Stimulated activated naive CD4-positive, alpha-beta T cell (primary cell): Measurements from ENCODE around the gene TOP3A.

Source experiments
- DNase-seq, 6 experiments: peaks; one replicate each; lab custom pipeline; 2025; lab: John Stamatoyannopoulos, UW

TOP3A gene

DNA sequence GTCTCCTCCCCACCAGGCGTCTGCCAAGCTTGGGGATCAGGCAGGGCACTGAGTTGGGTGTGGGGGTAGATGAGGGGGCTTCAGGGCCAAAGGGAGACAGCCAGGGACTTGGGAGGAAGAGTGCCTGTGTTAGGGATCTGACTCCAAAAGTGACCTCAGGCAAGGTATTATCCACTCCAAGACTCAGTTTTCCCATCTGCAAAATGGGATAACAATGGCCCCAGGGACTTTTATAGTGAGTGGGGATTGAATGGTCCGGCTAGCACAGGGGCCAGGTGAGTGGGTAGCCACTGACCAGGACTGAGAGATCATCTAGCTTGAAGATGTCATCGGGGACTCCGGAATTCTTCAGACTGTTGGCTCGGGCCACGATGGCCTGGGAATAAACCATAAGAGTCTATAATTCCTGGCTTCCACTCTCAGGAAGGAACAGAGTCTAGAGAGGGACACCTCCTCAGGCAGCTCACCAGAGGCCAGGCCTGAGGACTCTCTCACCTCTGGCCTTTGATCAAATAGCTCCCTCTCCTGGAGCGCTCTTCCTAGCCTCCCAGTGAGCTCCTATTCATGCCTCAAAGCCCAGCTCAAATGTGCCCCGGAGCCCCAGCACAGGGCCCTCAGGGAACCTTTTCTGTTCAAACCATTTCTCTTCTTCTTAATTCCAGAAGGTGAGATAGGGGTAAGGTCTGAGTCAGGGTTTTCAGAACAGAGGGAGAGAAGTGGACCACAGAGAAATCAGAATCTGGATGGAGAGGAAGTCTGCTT, 59.7 kb downstream of the TOP3A start:
- no peak for DNase-seq

DNA sequence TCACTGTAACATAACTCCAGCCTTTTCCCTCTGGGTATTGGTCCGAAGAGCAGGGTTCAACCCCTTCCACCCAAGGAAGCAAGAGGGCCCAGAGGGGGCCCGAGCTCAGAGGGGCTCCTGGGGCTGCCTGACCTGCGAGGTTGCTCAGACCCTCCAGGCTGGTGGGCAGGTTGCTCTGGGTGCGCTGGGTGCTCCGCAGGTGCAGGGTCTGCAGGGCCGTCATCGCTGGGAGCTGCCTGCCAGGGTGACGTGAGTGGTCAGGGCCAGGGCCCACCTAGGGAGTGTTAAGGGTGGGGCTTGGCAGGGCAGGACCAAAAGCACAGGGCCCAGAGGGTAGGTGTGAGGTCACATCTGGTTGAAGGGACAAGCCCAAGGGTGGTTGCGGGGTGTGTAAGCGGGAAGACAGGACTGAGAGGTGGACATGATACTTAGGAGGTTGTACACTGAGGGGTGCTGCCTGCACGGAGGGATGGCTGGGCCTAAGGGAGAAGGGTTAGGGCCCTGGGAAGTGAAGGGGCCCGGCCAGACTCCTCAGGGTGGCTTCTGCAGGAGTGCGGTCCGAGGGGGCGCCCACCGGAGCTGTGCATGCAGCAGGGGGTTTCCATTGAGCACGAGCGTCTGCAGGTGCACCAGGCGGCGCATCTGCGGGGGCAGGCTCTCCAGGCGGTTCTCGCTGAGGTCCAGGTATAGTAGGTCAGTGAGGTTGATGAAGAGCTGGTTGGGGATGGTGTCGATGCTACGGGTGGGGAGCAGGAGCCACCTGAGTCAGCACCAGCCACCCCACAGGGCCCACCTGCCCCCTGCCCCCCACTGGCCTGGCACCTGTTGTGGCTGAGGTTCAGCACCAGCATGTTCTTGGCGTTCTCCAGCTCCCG, 60.6 kb downstream of the TOP3A start:
- no peak for DNase-seq

DNA sequence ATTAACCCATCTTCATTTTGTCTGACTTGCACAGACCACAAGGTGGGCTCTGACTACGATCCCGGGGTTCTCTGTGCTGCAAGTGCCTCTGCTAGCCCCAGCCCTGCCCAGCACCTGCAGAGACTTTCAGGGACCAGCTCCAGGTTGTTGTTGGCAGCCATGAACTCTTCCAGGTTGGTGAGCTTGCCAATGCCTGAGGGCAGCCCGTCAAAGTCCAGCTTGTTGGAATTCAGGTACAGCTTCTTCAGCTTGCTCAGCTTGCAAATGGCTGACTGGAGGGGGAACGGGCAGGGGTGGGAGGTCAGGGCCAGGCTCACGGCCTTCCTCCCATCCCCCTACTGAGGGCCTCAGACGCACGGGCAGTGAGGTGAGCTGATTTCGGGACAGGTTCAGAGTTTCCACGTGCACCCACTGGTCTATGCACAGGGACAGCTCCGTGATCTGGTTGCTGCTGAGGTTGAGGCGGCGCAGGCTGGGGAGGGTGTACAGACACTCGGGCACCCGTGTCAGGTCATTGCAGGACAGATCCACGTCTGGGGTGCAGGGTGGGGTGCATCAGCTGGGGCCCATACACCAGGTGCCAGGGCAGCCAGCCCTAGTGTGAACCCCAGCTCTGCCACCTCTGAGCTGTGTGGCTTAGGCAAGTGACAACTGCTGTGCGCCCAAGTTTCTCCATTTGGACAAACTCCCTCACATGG, 61.5 kb downstream of the TOP3A start:
- no peak for DNase-seq

DNA sequence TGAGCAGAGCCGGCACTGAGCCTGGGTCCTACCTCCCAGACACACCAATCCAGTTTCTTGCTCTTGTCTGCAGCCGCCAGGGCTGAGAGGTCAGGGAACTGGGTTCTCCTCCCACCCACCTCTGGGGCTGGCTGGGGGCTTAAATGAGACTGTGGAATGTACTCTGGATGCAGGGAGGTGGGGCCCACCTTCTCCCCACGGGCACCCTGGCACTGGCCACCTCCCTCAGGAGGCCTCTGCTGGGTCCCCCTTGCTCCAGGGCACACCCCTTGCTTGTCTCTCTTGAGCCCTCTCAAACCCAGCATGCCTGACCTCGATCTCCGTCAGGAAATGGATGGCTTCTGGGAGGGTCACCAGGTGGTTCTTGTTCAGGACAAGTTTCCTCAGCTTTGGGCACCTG, 62.6 kb downstream of the TOP3A start:
- no peak for DNase-seq

DNA sequence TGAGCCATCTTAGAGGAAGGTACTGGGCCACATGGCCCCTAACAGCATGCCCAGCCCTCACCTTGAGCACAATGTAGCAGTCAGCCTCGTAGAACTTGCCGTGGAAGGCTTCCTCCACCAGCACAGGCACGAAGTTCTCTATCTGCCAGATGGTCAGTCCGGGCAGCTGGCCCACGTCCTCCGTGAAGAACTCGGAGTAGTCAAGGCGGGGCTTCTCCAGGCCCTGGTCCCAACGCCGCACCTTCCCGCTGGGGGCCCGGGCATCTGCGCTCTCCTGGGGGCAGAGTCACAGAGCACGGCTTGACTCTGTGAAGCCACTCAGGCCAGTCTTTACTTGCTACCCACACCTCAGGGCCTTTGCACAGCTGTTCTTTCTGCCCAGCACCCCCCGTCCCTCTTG, 63.6 kb downstream of the TOP3A start:
- no peak for DNase-seq

DNA sequence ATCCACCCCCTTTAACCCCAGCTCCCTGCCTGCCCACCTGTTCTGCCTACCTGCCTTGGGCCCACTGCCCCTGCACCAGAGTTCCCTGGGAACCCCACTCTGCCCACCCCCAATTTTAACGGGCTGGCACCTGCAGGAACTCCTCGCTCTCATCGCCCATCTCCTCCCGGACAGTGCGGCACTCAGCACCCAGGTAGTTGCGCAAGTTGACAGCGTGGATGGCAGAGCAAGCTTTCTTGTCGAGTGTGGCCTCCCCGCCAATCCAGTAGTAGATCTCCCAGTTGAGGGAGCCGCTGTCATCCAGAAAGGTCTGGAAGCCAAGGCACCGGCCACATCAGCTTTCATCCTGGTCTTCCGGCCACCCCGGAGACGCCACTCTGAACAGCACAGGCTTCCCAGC, 64.1 kb downstream of the TOP3A start:
- DNase-seq: no peak

DNA sequence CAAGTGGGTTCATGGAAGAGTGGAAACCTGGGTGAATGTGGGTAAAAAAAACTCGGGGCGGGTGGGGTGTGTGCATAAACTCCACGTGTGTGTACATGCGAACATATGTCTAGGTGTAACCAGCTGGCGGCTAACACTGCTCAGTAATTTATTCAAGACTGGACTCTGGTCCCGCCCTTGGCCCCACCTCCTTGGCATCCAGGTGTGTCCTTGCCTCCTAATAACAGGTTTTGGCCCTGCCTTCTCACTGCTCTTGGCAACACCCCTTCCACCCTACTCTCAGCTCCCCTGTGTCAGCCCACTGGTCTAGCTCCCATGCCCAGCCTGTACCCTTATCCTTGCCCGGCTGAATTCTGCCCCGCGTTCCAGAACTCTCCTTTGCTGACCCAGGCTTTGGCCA, 64.5 kb downstream of the TOP3A start:
- no peak for DNase-seq

DNA sequence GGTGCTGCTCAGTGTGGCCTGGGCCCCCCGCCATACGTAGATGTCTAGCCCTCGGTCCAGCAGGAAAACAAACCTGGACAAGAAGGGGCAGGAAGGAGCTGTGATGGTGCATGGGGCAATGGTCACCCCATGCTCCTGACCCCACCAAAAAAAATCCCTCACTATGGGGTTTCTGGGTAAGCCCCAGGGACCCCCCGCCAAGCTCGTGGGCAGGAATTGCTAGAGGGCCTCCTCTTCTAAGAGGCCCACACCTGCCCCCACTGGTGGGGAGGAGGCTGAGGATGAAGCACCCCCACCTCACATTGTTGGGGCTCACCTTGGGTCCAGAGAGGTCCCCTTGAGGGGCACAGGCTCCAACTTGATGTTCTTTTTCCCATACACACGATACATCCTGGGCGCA, 66.0 kb downstream of the TOP3A start:
- no peak for DNase-seq

DNA sequence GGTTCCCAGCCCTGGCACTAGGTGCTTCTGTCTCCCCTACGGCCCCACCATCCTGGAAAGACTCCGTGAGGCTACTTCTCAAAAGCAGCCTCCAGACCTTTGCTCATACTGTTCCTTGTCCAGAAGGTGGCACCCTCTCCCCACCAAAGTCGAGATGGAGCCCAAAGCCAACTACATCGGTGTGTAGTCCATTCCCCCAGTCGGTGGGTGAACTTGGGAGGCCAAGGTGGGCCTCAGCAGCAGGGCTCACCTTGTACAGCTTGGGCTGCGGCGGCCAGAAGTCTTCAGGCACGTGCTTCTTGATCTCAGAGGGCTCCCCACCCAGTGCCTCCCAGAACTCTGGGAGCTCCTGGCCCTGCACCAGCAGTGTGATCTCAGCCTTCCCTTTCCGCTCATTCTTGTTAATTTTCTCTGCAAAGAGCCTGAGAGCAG, 66.5 kb downstream of the TOP3A start:
- DNase-seq: peak; percentile 29 to 69 (median 56)

DNA sequence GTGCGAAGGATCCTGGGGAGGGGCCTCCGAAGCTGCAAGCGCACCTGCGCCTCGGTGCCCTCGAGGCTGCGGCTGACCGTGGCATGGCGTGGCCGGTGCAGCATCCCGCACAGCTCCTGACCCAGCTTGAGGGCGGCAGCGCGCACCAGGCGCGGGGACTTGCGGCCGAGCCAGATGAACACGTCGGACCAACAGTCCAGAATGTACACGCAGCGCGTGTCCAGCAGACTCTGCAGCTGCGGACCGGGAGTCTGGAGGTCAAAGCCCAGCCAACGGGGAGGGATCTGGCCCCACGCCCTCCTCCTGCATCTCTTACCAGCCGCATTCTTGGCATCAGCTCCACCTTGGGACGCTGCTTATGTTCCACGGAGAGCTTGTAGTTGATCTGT, 67.2 kb downstream of the TOP3A start:
- DNase-seq: no peak

DNA sequence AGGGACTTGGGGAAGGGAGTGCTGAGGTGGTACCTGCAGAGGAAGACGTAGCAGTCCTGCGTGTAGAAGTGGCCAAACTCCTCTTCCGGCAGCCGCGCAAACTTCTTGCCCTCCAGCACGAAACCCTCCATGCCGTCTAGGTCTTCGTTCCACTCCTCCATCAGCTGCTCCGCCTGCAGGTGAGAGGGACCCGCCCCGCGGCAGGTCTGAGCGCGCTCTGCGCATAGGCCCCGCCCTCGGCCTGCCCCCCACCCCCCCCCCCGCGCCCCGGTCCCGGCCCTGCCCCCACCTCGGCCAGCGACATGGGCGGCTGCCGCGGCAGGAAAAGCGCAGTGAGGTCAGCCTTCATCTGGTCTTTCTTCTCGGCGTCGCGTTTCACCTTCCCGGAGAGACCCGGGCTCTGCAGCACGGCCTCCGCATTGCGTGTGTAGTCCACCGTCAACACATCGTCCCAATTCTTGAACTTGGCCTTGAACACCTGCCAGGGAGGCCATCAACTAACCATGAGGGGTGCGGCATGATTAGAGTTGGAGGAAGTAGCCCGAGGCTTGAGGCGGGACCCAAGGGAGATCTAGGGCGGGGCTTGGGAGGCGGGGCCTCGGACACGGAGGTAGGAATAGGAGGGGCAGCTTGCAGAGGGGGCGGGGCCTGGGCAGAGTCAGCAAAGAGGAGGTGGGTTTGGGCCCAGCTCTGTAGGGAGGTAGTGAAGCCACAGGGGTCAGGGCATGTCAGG, 67.7 kb downstream of the TOP3A start:
- peak in 2 of 6 experiments; percentile 10 to 14 for DNase-seq

DNA sequence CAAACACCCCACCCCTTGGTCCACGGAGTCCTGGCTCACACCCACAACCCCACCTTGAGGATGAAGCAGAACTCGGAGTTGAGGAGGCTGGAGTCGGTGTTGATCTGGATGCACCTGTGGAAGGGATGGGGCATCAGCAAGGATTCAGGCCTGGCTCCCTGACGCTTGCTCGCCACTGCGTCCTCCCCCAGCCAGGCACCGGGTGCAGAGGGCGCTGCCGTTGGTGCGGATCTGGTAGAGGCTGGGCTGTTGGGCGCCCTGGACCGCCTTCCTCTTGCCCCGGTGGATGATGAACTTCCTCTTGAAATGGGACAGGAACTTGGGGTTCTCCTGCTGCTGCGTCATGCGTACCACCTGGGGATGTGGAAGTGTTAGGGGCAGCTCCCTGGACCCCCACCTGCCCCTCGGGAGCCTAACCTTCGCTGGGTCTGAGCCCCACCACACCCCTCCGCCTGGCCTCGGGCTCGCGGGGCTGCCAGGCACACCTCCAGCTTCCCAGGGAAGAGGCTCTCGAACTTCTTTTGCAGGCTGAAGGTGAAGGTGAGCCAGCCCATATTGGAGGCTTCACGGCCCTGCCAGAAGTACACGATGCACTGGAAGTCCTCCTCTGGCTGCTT, 68.6 kb downstream of the TOP3A start:
- DNase-seq: no peak

DNA sequence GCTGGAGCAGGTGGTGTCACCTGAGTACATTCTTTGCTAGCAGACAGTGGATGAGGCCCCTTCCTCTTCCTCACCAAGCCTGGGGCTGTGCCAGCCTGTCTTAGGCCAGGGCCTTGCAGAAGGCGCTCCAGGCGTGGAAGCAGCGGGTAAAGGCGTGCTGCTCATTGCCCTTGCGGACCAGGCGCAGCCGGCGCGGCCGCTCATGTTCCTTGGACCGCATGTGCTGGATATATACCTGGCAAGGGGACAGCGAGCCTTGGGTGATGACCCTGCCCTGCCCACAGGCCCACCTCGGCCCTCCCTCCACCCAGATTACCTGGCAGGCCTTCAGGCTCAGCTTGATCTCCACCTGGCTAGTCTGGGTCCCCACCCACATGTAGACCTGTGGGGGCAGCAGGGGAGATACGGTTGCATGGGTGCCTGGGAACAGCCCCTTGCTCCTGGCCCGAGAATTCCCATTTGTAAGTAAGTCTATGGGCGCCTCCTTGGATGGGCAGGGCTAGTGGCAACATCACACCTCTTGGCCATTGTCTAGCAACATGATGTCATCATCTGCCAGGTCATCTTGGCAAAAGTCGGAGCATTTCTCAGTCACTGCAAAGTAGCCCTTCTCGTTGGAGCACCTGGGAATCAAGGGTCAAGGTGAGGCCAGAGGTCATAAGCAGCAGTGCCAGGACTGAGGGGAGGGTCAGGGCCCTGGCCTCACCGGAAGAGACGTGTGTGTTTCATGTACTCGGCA, 69.6 kb downstream of the TOP3A start:
- DNase-seq: no peak

DNA sequence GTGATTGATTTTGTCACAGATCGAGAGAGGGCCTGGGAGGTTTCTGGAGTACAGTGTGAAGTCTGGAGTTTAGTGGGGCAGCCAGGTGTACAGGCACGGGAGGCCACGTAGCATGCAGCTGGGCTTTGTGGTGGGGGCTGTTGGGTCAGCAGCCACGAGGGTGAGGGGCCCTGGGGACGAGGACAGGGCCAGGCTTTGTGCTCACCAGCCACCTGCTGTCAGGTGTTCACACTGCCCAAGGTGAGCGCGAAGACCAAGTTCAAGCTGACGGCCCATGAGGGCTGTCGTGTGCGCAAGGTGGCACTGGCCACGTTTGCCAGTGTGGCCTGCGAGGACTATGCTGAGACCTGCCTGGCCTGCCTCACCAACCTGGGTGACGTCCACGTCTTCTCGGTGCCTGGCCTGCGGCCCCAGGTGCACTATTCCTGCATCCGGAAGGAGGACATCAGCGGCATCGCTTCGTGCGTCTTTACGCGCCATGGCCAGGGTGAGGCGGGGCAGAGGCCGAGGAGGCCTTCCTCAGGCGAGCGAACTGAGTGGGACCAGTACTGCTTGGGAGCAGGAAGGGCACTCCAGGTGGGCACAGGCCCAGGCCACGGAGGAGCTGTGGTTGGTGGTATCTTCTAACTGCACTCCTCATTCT, 73.4 kb downstream of the TOP3A start:
- no peak for DNase-seq

DNA sequence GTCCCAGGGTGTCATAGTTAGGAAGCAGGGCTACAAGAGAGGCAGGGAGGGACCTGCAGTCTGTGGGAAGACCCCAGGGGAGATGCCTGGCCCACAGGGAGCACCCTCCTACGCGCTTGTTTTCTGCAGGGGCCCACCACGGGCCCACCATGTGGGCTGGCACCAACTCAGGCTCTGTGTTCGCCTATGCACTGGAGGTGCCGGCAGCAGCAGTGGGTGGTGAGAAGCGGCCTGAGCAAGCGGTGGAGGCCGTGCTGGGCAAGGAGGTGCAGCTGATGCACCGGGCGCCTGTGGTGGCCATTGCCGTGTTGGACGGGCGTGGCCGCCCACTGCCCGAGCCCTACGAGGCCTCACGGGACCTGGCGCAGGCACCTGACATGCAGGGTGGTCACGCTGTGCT, 74.3 kb downstream of the TOP3A start:
- no peak for DNase-seq

DNA sequence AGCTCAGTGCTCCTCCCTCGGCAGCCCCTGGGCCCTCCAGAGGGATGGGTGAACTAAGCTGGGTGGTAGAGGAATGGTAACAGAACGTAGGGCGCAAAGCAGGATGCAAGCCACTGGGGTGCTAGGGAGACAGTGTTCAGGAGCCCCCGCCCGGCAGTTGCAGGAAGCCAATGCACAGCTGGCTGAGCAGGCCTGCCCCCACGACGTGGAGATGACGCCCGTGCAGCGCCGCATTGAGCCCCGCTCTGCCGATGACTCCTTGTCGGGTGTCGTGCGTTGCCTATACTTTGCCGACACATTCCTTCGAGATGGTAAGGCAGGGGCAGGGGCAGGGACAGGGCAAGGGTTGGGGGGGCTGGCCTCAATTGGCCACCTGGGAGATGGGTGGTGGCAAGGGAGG, 76.5 kb downstream of the TOP3A start:
- DNase-seq: no peak

DNA sequence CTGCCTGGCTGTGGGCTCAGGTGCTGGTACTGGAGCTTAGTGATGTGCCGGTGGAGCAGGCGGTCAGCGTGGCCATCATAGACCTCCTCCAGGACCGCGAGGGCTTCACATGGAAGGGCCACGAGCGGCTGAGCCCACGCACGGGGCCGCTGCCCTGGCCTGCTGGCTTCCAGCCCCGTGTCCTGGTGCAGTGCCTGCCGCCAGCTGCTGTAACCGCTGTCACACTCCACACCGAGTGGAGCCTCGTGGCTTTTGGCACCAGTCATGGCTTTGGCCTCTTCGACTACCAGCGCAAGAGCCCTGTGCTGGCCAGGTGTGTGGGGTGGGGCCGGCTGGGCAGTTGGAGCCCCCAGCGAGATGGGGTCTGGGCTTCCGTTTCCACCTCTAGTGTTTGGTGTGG, 77.3 kb downstream of the TOP3A start:
- DNase-seq: no peak

DNA sequence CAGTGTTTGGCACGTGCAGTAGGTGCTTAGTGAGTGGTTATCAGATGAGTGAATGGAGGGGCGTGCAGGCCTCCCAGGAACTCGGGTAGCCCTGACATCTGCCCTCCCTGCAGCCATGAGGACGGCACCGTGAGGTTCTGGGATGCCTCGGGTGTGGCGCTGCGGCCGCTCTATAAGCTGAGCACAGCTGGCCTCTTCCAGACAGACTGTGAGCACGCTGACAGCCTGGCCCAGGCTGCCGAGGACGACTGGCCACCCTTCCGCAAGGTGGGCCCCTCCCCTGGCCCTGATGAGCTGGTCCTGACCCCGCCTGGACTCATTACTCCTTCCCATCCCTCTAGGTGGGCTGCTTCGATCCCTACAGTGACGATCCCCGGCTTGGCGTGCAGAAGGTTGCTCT, 78.3 kb downstream of the TOP3A start:
- no peak for DNase-seq

DNA sequence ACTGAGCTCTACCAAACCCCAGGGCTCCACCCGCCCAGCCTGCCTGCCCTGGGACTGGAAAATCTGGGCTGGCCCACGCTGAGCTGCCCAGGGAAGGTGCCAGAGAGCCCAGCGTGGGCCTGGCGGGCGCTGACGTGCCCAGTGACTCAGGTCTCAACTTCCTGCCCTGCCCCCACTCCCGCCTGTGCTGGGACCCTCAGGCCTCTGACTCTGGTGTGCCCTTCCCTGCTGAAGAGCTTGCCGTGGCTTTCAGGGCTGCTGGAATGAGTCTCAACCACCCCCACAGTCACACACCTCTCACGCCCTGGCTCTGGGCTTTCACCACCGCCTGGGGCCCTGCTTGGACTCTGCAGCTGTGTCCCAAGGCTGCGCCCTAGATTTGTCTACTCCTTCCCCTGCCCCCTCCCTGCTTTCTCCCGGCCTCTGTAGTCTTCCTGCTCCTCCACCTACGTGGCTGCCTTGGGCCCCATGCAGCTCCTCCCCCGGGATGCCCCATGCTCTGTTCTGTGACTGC, 79.0 kb downstream of the TOP3A start:
- DNase-seq: no peak

DNA sequence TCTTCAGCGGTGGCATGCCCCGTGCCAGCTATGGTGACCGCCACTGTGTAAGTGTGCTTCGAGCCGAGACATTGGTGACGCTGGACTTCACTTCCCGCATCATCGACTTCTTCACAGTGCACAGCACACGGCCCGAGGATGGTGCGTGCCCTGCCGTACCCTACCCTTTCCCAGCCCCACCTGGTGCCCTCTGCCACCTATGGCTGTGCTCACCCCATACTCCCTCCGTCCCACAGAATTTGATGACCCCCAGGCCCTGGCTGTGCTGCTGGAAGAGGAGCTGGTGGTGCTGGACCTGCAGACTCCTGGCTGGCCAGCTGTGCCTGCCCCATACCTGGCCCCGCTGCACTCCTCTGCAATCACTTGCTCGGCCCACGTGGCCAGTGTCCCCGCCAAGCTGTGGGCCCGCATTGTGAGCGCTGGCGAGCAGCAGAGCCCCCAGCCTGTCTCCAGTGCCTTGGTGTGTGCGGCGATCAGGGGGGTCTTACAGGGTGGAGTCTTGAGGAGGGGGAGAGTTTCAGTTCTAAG, 79.9 kb downstream of the TOP3A start:
- DNase-seq: no peak
